SK-N-SH treated with all-trans-retinoic acid at 6 μM for 48 hours (cell line): ENCODE results near the gene BBS1.

Source experiments
- ATAC-seq: fragments of 200-7000 bp; cut with Tn5 transposase; 3 replicates; pipeline ENCODE4 v1.9.1; 2020; ENCODE audit warnings: mild to moderate bottlenecking, moderate library complexity
- ARNTL ChIP-seq: fragments of 450-650 bp; formaldehyde crosslinking; IDR thresholded peaks from 2 replicates; pipeline ENCODE4 v1.5.0; 2020; ENCODE audit warnings: low read depth, mild to moderate bottlenecking, moderate library complexity, borderline replicate concordance
- BACH2 ChIP-seq: fragments of 250-450 bp; sonication (Bioruptor Pico); IDR thresholded peaks from 2 replicates; pipeline ENCODE4 v1.9.0; 2021; ENCODE audit warnings: mild to moderate bottlenecking, borderline replicate concordance
- CREB5 ChIP-seq: fragments of 250-450 bp; sonication (Bioruptor Pico); IDR thresholded peaks from 2 replicates; pipeline ENCODE4 v1.5.1; 2020; ENCODE audit warnings: low read depth, mild to moderate bottlenecking, moderate library complexity
- CSDC2 ChIP-seq: fragments of 250-450 bp; sonication (Bioruptor Pico); IDR thresholded peaks from 2 replicates; pipeline ENCODE4 v1.5.0; 2020; ENCODE audit warnings: mild to moderate bottlenecking, moderate library complexity
- ESRRG ChIP-seq: fragments of 250-450 bp; sonication (Bioruptor Pico); IDR thresholded peaks from 2 replicates; pipeline ENCODE4 v1.6.1; 2021; ENCODE audit warnings: mild to moderate bottlenecking
- GLIS3 ChIP-seq: fragments of 250-450 bp; sonication (Bioruptor Pico); IDR thresholded peaks from 2 replicates; pipeline ENCODE4 v1.5.0; 2020; ENCODE audit warnings: mild to moderate bottlenecking, moderate library complexity
- ISL1 ChIP-seq: fragments of 250-450 bp; sonication (Bioruptor Pico); IDR thresholded peaks from 2 replicates; pipeline ENCODE4 v2.1.2; 2022; ENCODE audit warnings: mild to moderate bottlenecking, moderate library complexity
- OSR1 ChIP-seq: fragments of 250-450 bp; sonication (Bioruptor Pico); IDR thresholded peaks from 2 replicates; pipeline ENCODE4 v1.8.0; 2022; ENCODE audit warnings: moderate library complexity, mild to moderate bottlenecking, inconsistent platforms
- POU6F1 ChIP-seq: fragments of 250-450 bp; sonication (Bioruptor Pico); IDR thresholded peaks from 2 replicates; pipeline ENCODE4 v1.8.0; 2021; ENCODE audit warnings: low read depth, mild to moderate bottlenecking, moderate library complexity, borderline replicate concordance
- PPARA ChIP-seq: fragments of 250-450 bp; sonication (Bioruptor Pico); IDR thresholded peaks from 2 replicates; pipeline ENCODE4 v1.5.0; 2020; ENCODE audit warnings: mild to moderate bottlenecking, borderline replicate concordance
- RARB ChIP-seq: fragments of 250-450 bp; sonication (Bioruptor Pico); IDR thresholded peaks from 2 replicates; pipeline ENCODE4 v1.8.0; 2021; ENCODE audit warnings: mild to moderate bottlenecking, moderate library complexity
- SNAI2 ChIP-seq: fragments of 250-450 bp; sonication (Bioruptor Pico); IDR thresholded peaks from 2 replicates; pipeline ENCODE4 v1.5.0; 2020; ENCODE audit warnings: mild to moderate bottlenecking, moderate library complexity
- TCF4 ChIP-seq: fragments of 250-450 bp; sonication (Bioruptor Pico); IDR thresholded peaks from 2 replicates; pipeline ENCODE4 v1.8.0; 2021; ENCODE audit warnings: mild to moderate bottlenecking, moderate library complexity, borderline replicate concordance
- TOX ChIP-seq: fragments of 250-450 bp; sonication (Bioruptor Pico); IDR thresholded peaks from 2 replicates; pipeline ENCODE4 v1.8.0; 2021; ENCODE audit warnings: mild to moderate bottlenecking, moderate library complexity, borderline replicate concordance
- TSHZ2 ChIP-seq: fragments of 250-450 bp; sonication (Bioruptor Pico); IDR thresholded peaks from 2 replicates; pipeline ENCODE4 v1.5.0; 2020; ENCODE audit warnings: mild to moderate bottlenecking, moderate library complexity
- ZFP3 ChIP-seq: fragments of 250-450 bp; sonication (Bioruptor Pico); IDR thresholded peaks from 2 replicates; pipeline ENCODE4 v1.5.0; 2020; ENCODE audit warnings: mild to moderate bottlenecking, moderate library complexity
- ZFP30 ChIP-seq: fragments of 450-650 bp; formaldehyde crosslinking; IDR thresholded peaks from 2 replicates; pipeline ENCODE4 v1.5.0; 2022; ENCODE audit warnings: mild to moderate bottlenecking, moderate library complexity
- ZNF565 ChIP-seq: fragments of 450-650 bp; formaldehyde crosslinking; conservative IDR thresholded peaks from 2 replicates; pipeline ENCODE4 v1.5.0; 2020; ENCODE audit warnings: low read depth, mild to moderate bottlenecking, moderate library complexity
- ZNF70 ChIP-seq: fragments of 450-650 bp; formaldehyde crosslinking; IDR thresholded peaks from 2 replicates; pipeline ENCODE4 v1.5.0; 2020; ENCODE audit warnings: mild to moderate bottlenecking, moderate library complexity
- ZNF8 ChIP-seq: fragments of 450-650 bp; formaldehyde crosslinking; IDR thresholded peaks from 2 replicates; pipeline ENCODE4 v1.5.0; 2020; ENCODE audit warnings: mild to moderate bottlenecking, moderate library complexity
- TF ChIP-seq, protein P1 (sequence below): fragments of 250-450 bp; sonication (Bioruptor Pico); IDR thresholded peaks from 2 replicates; pipeline ENCODE4 v1.8.0; 2020; ENCODE audit warnings: mild to moderate bottlenecking, moderate library complexity, borderline replicate concordance
- TF ChIP-seq, protein P2 (sequence below): fragments of 250-450 bp; sonication (Bioruptor Pico); IDR thresholded peaks from 2 replicates; pipeline ENCODE4 v1.5.1; 2021; ENCODE audit warnings: mild to moderate bottlenecking, moderate library complexity

BBS1 gene

GRCh38 chr11:66494458-66494857 lies 16.0 kb upstream of the BBS1 start:
- no peak for ATAC-seq
- TF ChIP-seq TOX (CRISPR knock-in tag) (no peak), RARB (CRISPR knock-in tag) (no peak), ESRRG (CRISPR knock-in tag) (no peak), CREB5 (CRISPR knock-in tag) (no peak), BACH2 (no peak), ISL1 (CRISPR knock-in tag) (no peak), OSR1 (CRISPR knock-in tag) (no peak), GLIS3 (CRISPR knock-in tag) (no peak), PPARA (CRISPR knock-in tag) (no peak), ZNF8 (CRISPR knock-in tag) (no peak), ZNF565 (CRISPR knock-in tag) (no peak), ZNF70 (CRISPR knock-in tag) (no peak), ARNTL (no peak), SNAI2 (CRISPR knock-in tag) (no peak)

DNA sequence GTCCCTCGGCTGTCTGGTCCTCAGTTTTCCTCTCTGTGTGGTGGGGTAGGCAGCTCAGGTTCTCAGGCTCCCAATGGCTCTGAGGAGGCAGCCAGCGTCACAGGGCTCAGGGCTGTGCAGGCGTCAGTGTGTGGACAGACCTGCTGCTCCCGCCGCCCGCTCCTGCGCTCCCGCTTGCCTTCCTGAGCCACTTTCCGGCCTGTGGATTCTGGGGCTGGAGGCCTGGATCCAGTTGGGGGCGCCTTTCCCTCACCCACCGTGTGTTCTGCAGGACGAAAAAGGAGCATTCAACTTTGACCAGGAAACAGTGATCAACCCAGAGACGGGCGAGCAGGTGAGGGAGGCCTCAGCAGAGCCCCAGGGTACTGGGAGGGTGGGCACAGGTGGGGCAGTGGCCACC lies 15.5 kb upstream of the BBS1 start:
- no peak for ATAC-seq
- TF ChIP-seq, protein P1, sequence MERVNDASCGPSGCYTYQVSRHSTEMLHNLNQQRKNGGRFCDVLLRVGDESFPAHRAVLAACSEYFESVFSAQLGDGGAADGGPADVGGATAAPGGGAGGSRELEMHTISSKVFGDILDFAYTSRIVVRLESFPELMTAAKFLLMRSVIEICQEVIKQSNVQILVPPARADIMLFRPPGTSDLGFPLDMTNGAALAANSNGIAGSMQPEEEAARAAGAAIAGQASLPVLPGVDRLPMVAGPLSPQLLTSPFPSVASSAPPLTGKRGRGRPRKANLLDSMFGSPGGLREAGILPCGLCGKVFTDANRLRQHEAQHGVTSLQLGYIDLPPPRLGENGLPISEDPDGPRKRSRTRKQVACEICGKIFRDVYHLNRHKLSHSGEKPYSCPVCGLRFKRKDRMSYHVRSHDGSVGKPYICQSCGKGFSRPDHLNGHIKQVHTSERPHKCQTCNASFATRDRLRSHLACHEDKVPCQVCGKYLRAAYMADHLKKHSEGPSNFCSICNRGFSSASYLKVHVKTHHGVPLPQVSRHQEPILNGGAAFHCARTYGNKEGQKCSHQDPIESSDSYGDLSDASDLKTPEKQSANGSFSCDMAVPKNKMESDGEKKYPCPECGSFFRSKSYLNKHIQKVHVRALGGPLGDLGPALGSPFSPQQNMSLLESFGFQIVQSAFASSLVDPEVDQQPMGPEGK = no peak
- TF ChIP-seq ISL1 (CRISPR knock-in tag) (no peak), ZFP30 (no peak), ESRRG (CRISPR knock-in tag) (no peak), TSHZ2 (CRISPR knock-in tag) (no peak), ZNF8 (CRISPR knock-in tag) (no peak), CSDC2 (CRISPR knock-in tag) (no peak), ZNF70 (CRISPR knock-in tag) (no peak), ZNF565 (CRISPR knock-in tag) (no peak), ZFP3 (CRISPR knock-in tag) (no peak), ARNTL (no peak), OSR1 (CRISPR knock-in tag) (no peak), BACH2 (no peak), GLIS3 (CRISPR knock-in tag) (no peak)
- TF ChIP-seq, protein P2, sequence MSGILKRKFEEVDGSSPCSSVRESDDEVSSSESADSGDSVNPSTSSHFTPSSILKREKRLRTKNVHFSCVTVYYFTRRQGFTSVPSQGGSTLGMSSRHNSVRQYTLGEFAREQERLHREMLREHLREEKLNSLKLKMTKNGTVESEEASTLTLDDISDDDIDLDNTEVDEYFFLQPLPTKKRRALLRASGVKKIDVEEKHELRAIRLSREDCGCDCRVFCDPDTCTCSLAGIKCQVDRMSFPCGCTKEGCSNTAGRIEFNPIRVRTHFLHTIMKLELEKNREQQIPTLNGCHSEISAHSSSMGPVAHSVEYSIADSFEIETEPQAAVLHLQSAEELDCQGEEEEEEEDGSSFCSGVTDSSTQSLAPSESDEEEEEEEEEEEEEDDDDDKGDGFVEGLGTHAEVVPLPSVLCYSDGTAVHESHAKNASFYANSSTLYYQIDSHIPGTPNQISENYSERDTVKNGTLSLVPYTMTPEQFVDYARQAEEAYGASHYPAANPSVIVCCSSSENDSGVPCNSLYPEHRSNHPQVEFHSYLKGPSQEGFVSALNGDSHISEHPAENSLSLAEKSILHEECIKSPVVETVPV (CRISPR knock-in tag) = no peak

GRCh38 chr11:66495401-66495854 lies 15.0 kb upstream of the BBS1 start:
- TF ChIP-seq TCF4 (no peak), POU6F1 (CRISPR knock-in tag) (no peak), ZFP3 (CRISPR knock-in tag) (no peak), PPARA (CRISPR knock-in tag) (no peak), CSDC2 (CRISPR knock-in tag) (no peak), ZFP30 (no peak)
- TF ChIP-seq, all 23 proteins: peak for 0
- ATAC-seq = no peak
